HG03442 (cell line): ENCODE data around the gene THAP3.
"Not testable (repeated sequence)": the region's sequence is repeated elsewhere in the genome, so short reads cannot be mapped to it uniquely, and the experiment has no call there.

Source experiments
- ATAC-seq: cut with Tn5 transposase; IDR thresholded peaks from one replicate; pipeline ENCODE4 v1.9.1; 2021; ENCODE audit warnings: mild to moderate bottlenecking, moderate library complexity; ENCODE audit not compliant: unreplicated experiment

The THAP3 gene

DNA sequence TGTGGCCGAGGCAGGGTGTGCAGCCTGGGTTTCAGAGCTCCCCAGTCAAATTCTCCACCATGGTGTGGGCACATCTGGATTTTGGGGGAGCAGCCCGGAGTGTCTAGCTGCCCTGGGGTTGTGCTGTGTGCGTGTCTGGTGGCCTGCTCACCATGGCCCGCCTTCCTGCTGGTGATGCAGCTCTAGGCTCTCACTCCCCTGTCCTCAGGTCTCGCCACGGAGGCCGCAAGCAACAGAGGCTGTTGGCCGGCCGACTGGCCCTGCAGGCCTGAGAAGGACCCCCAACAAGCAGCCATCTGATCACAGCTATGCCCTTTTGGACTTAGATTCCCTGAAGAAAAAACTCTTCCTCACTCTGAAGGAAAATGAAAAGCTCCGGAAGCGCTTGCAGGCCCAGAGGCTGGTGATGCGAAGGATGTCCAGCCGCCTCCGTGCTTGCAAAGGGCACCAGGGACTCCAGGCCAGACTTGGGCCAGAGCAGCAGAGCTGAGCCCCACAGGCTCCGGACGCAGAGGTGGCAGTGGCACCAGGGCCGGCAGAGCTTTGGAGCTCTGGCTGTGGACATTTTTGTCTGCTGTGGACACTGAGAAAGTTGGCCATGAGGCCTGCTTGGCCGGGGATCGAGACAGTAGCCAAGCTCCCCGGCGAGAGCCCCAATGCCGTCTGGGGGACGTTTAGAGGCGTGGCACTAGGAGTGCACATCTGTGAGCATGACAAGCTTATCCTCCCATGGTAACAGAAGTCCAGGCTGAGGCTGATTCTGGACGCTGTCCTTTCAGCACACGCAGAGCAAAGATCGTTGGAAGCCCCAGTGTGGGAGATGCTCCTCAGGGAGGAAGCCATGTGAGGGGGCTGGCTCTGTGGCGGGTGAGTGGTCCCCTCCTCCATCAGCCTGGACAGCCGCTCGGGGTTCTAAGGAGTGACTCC lies 8.2 kb downstream of the THAP3 start:
- no peak for ATAC-seq

GRCh38 chr1:6634371-6635052 lies 9.8 kb downstream of the THAP3 start:
- ATAC-seq = no peak

DNA sequence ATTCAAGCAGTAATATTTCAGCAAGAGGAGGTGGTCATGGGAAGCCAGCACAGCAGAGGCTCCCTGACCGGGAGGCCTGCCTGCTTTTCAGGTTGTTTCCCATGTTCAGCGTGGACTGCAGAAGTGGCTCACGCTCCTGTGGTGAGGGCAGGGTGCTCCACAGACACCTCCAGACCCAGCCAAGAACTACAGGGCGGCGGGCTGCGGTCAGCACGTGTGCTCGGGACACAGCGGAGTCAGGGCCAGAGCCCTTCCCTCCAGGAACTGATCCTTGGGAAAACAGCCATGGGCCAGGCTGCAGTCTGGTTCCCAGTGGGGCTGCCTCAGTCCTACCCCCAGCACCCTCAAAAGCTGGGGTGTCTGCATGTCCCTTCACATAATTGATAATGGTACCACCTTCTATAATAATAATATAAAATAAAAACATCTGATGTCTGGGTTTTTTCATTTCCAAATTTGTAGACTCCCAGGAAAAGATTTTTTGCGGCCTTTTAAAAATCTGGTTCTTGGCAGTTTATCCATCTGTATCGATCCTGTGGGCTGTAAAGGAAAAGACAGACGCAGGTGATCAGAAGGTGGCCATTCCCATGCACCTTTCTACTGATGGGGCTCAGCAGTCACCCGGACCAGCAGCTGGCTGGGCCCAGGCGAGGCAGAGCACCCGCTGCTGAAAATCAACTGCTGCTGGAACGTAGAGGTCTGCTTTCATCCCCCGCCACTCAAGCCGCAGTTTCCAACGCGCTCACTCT lies 10.7 kb downstream of the THAP3 start:
- no peak for ATAC-seq

- ATAC-seq = no peak
These were observed 11.5 kb downstream of the THAP3 start for GRCh38 chr1:6635910-6636760.

DNA sequence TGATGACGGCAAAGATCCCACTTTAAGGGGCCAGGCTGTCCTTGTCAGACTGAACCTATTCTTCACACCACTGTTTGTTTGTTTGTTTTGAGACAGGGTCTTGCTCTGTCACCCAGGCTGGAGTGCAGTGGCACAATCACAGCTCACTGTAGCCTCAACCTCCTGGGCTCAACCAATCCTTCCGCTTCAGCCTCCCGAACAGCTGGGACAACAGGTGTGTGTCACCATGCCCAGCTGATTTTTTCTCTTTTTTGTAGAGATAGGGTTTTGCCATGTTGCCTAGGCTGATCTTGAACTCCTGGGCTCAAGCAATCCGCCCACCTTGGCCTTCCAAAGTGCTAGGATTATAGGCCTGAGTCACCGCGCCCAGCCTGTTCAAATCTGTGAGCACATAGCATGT lies 12.1 kb downstream of the THAP3 start:
- ATAC-seq = not testable (repeated sequence)

- no peak for ATAC-seq
These were observed 13.1 kb downstream of the THAP3 start for GRCh38 chr1:6637770-6638169.

- ATAC-seq = no peak
These were observed 13.6 kb downstream of the THAP3 start for GRCh38 chr1:6638226-6638625.

- ATAC-seq = not testable (repeated sequence)
These were observed 16.2 kb downstream of the THAP3 start for GRCh38 chr1:6640867-6641266.

DNA sequence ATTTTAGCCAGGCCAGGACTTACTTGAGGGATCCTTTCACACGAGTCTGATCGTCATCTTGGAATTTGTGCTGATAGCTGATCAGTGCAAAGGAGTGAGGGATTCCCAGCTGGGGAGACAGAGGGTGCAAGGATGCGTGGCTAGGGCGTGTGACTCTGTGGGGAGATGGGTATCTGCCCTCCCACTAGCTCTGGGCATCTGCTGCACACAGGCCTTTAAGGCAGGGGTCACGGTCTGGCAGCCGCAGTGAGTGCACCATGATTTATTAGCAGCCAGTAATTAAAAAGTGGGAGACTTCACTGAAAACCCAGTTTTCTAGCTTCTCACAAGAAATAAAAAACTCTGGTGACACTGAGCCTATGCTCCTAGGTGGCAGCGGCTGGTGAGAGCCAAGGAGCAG lies 20.4 kb downstream of the THAP3 start:
- no peak for ATAC-seq

DNA sequence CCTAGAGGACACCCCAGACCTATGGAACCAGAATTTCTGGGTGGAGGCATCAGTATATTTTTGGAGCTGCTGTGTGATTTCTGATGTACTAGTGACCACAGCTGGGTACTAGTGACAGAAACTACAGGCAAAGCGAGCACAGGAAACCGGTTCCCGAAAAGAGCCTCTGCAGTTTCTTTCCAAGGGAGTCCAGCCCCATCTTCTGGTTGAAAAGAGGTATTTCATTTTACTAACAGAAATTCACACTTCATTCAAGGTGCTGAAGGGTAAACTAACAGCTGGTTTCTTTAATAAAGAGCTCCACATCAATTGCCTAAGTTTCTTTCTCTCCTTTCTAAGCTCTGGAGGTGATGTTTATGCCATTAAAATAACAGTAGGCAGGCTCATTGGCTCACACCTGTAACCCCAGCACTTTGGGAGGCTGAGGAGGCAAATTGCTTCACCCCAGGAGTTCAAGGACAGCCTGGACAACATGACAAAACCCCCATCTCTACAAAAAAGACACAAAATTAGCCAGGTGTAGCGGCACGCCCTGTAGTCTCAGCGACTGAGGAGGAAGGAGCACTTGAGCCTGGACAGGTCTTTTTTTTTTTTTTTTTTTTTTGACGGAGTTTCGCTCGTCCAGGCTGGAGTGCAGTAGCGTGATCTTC lies 22.0 kb downstream of the THAP3 start:
- ATAC-seq = no peak

DNA sequence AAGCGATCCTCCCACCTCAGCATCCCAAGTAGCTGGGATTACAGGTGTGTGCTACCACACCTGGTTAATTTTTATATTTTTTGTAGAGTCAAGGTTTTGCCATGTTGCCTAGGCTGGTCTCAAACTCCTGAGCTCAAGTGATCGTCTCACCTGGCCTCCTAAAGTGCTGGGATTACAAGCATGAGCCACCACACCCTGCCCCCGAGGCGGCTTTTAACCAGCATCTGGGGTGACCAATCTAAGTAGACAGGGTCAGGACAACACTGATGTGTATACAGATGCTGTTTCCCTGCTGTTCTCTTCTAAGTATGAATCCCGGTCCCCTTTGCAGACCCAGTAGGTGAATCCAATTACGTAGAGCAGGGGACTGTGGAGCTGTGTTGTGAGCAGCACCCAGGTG lies 23.9 kb downstream of the THAP3 start:
- no peak for ATAC-seq

DNA sequence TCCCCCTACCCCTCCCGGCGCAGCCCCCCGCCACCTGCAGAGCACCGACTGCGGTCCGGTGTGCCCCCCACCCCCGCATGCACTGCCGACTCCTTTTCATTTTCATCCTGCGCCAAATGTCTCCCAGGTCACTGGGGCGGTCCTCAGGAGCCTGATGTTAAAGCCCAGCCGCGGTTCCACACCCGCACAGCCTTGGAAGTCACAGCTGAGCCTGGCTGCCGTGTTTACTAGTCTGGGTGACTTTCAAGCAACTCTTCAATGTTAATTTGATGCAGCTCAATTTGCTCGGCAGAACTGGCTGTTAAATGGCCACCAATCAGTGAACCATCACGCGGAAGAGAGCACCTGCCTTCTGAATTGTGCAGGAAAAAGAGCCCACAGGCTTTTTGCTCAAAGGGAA lies 27.2 kb downstream of the THAP3 start:
- ATAC-seq = no peak

DNA sequence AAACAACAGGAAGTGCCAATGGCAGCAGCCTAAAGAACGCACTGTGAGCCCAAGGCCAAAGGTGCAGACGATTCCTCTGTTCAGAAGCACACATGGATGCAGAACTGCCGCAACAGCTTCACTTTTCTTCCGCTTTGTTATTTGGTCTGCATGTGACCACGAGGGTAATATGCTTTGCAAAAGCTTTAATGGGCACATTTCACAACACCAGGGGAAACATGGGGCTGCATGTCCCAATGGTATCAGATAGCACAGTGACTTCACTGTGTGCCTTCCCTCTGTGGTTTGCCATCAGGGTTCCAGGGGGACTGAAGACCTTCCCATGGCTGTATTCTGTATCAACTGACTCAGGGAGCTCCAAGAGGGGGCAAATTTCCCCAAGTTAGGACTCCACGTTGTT lies 28.3 kb downstream of the THAP3 start:
- no peak for ATAC-seq

GRCh38 chr1:6653436-6654290 lies 29.0 kb downstream of the THAP3 start:
- no peak for ATAC-seq

DNA sequence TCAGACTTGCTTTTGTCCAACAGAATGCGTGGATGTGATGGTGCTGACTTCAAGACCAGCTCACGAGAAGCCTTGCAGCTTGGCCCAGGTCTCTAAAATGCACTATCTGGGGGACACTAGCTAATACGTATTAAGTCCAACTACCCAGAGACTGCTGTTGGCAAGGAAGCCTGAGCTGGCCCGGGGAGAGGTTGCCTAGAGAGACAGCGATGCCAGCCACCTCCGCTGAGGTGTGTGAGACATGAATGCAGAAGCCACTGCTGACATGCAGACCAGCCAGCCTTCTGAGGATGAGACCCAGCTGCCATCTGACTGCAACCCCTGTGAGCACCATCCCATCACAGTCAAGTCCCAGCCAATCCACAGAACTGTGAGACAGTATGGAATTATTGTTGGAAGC lies 32.5 kb downstream of the THAP3 start:
- no peak for ATAC-seq

GRCh38 chr1:6658359-6659060 lies 33.8 kb downstream of the THAP3 start:
- ATAC-seq = no peak

DNA sequence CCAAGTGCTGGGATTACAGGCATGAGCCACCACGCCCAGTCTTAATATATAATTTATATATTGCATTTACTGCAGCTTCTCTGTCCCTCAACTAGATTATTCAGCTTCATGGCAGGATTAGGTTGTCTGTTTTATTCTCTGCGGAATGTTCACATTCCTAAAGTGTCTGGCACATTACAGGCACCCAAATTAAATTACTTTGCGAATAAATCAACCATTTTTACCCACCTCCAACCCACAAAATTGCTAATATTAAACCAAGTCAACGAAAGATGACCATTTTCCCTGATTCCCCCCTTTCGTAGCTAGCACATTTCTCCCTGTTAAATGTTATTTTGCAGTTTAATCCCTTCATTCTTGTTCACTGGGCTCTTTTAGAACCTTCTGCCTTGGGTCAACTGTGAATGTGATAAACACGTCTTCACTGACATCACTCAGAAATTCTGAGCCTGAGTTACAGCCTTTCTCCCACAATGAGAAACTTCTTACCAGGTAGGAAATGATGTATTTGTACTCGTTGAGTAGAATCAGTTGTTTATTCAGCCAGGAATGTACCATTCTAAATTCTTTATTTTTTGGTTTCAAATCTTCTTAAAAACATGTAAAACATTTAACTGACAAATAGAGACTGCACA lies 35.9 kb downstream of the THAP3 start:
- ATAC-seq = no peak

DNA sequence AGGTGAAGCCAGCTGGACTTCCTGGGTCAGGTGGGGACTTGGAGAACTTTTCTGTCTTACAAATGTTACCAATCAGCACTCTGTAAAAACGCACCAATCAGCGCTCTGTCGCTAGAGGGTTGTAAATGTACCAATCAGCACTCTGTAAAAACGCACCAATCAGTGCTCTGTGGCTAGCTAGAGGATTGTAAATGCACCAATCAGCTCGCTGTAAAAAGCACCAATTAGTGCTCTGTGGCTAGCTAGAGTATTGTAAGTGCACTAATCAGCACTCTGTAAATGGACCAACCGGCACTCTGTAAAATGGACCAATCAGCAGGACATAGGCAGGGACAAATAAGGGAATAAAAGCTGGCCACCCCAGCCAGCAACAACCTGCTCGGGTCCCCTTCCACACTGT lies 37.8 kb downstream of the THAP3 start:
- ATAC-seq = not testable (repeated sequence)
